OCI-LY7 (cell line): ENCODE results near the gene CDK4. TPM values are rescaled to one million over a fixed set of nuclear protein-coding genes. Genes with fewer than 3 reads are reported as not detected.

Source experiments
- BruUV-seq: library from RNA; stranded (reverse); fragments of 400-500 nt; replicated peaks from 2 replicates; lab custom pipeline; 2021; lab: Mats Ljungman, UMichigan
- CTCF ChIA-PET: fragments of 300-600 bp; sonication (Branson Sonifier 250); formaldehyde crosslinking; loops from one replicate; lab custom pipeline; 2022; ENCODE audit warnings: antibody characterized with exemption; ENCODE audit not compliant: unreplicated experiment; lab: Charles Lee
- POLR2A ChIA-PET: fragments of 300-600 bp; sonication (Branson Sonifier 250); formaldehyde crosslinking; loops from one replicate; lab custom pipeline; 2022; ENCODE audit warnings: antibody characterized with exemption; lab: Charles Lee
- DNase-seq: peaks from one replicate; pipeline ENCODE4 v3.0.0-alpha.2; 2015; ENCODE audit warnings: low spot score
- H2AFZ ChIP-seq: fragments of 200-600 bp; sonication (generic), shearing (Covaris generic); 2 replicates; pipeline ENCODE4 v1.6.1; 2014; ENCODE audit warnings: mild to moderate bottlenecking, antibody characterized with exemption, low read length, moderate library complexity
- H3K27ac ChIP-seq: fragments of 200-600 bp; sonication (generic); 2 replicates; pipeline ENCODE4 v1.5.1; 2014; ENCODE audit warnings: mixed run types, low read depth, mild to moderate bottlenecking, moderate library complexity, low read length, inconsistent platforms; ENCODE audit not compliant: poor library complexity, severe bottlenecking
- H3K36me3 ChIP-seq: fragments of 200-600 bp; sonication (generic); 2 replicates; pipeline ENCODE4 v1.6.1; 2014; ENCODE audit warnings: mild to moderate bottlenecking, antibody characterized with exemption, low read length, moderate library complexity, mixed read lengths; ENCODE audit not compliant: insufficient read depth
- H3K4me1 ChIP-seq: fragments of 200-600 bp; sonication (generic); 2 replicates; pipeline ENCODE4 v1.5.1; 2014; ENCODE audit warnings: mild to moderate bottlenecking, low read length; ENCODE audit not compliant: insufficient read depth, poor library complexity, severe bottlenecking
- H3K4me2 ChIP-seq: fragments of 200-600 bp; sonication (generic); 2 replicates; pipeline ENCODE4 v1.6.1; 2014; ENCODE audit warnings: mild to moderate bottlenecking, low read length
- H3K4me3 ChIP-seq: fragments of 200-600 bp; sonication (generic); 2 replicates; pipeline ENCODE4 v1.5.1; 2014; ENCODE audit warnings: mild to moderate bottlenecking, low read depth, low read length; ENCODE audit not compliant: poor library complexity, severe bottlenecking
- H3K79me2 ChIP-seq: fragments of 200-600 bp; sonication (generic); 2 replicates; pipeline ENCODE4 v1.6.1; 2016; ENCODE audit warnings: low read depth, mild to moderate bottlenecking, low read length, moderate library complexity, mixed read lengths; ENCODE audit not compliant: insufficient read depth
- H3K9me2 ChIP-seq: fragments of 200-600 bp; sonication (generic); 2 replicates; pipeline ENCODE4 v1.6.1; 2016; ENCODE audit warnings: mild to moderate bottlenecking, low read length, mixed read lengths; ENCODE audit not compliant: insufficient read depth
- H3K9me3 ChIP-seq: fragments of 200-600 bp; sonication (generic); 2 replicates; pipeline ENCODE4 v1.6.1; 2014; ENCODE audit warnings: mild to moderate bottlenecking, mixed run types, low read length, mixed read lengths
- H4K20me1 ChIP-seq: fragments of 200-600 bp; sonication (generic); 2 replicates; pipeline ENCODE4 v1.6.1; 2014; ENCODE audit warnings: mild to moderate bottlenecking, antibody characterized with exemption, low read length, moderate library complexity, mixed read lengths; ENCODE audit not compliant: insufficient read depth
- CTCF ChIP-seq: fragments of 200-600 bp; sonication (generic); conservative IDR thresholded peaks from 2 replicates; pipeline ENCODE4 v1.5.1; 2014; ENCODE audit warnings: mild to moderate bottlenecking, antibody characterized with exemption, low read length, moderate library complexity, mixed read lengths
- EZH2phosphoT487 ChIP-seq: fragments of 200-600 bp; sonication (generic); IDR thresholded peaks from 2 replicates; pipeline ENCODE4 v1.6.1; 2018; ENCODE audit warnings: low read depth, borderline replicate concordance, mild to moderate bottlenecking, mixed run types, antibody characterized with exemption, low read length, moderate library complexity, mixed read lengths
- intact Hi-C: fragments of 100-400 bp; cut with micrococcal nuclease; formaldehyde crosslinking; loops from one replicate; pipeline ENCODE4 v1.10.0; 2022; ENCODE audit not compliant: unreplicated experiment
- total RNA-seq, 2 experiments: library from RNA; depleted of rRNA in 1 of 2; stranded (reverse); fragments of >200 nt in 1 of 2; shearing (Covaris generic) in 1 of 2; gene quantifications; 2 replicates each; pipeline ENCODE4 v1.2.3, GENCODE V29; 2014 to 2022

The CDK4 gene
- total RNA-seq, 2 experiments from 2014 or later = 192 to 280 TPM

DNA sequence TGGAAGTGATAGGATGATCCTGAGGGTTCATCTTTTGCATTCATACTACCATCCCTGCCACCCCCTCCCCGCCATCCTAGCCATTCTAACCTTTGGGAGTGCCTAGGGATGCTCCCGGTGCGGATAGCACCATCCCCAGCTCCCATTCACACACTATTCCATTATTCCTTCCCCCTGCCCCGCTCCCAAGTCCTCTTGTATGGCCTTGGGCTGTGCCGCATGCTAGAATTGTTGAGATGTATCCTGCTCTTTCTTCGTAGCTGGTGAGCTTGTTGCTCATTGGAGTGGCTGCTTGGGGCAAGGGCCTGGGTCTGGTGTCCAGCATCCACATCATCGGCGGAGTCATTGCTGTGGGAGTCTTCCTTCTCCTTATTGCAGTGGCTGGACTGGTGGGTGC lies 6.6 kb downstream of the CDK4 start:
- H2AFZ ChIP-seq = no peak overlapping the region
- H3K4me1 ChIP-seq = peaks cover 37% of the 10 kb centered on the region
- no peak overlapping the region for H3K27ac ChIP-seq
- intact Hi-C loops = no loop called here
- no peaks in the 10 kb centered on the region for H4K20me1 ChIP-seq
- peaks cover 54% of the 10 kb centered on the region for H3K36me3 ChIP-seq
- peak overlapping the region; percentile 36; the same call in 1 of the 2 replicates for H3K4me2 ChIP-seq
- no peak overlapping the region for H3K4me3 ChIP-seq
- no peaks in the 10 kb centered on the region for H3K9me2 ChIP-seq
- TF ChIP-seq EZH2phosphoT487 (no peak), CTCF (no peak)
- ChIA-PET POLR2A (interaction anchor here (1.3 to 1.4 kb wide), 2 partner anchors 9 to 11 kb away, joined by 3 read pairs; no protein-coding TSS in a partner anchor), CTCF (no interaction called here)
- H3K9me3 ChIP-seq = no peaks in the 10 kb centered on the region
- peaks cover 21% of the 10 kb centered on the region for H3K79me2 ChIP-seq
- DNase-seq = no peak
- BruUV-seq = no TSS peak

DNA sequence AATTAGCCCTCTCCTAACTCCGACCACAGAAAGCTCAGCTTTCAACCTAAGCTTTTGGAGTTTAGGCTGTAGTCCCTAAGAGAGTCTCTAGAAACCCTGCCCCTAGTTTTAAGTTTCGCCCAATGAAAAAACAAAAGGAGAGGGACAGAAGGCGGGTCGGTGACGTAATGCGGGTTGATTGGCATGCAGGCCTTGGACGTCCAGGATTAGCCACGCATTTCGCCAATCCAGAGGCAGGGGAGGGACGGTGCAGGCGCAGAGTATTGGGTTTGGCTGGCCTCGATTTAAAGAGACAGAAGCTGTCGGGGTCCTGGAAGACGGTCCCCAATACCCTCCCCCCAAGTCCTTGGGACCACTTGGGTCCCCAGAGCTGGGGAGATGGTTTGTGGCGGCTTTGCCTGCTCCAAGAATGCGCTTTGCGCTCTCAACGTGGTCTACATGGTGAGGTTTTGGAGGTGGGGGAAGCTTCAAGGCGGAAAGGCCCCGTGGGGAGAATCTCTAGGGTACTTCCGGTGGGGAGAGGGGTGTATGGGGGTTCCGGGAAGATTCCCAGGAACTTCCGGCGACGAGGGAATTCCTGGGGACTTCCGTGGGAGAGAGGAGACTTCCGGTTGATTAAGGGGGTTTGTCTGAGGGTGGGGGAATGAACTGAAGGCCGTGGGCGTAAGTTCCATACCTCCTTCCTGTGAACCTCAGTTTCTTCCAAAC lies 7.2 kb downstream of the CDK4 start, which contains the start of gene TSPAN31:
TSPAN31 (plus strand) TSS at position 263 of the 708 bp plus-strand sequence; CDS start at position 379, 116 bp downstream.
- CTCF ChIA-PET = interaction anchor here (0.5 kb wide), 1 partner anchor 26 kb away, joined by 3 read pairs; no protein-coding TSS in a partner anchor
- BruUV-seq = no TSS peak
- Histone ChIP-seq H3K9me2 (no peaks in the 10 kb centered on the region), H3K36me3 (peaks cover 49% of the 10 kb centered on the region), H3K9me3 (no peaks in the 10 kb centered on the region), H3K79me2 (peaks cover 20% of the 10 kb centered on the region), H3K4me3 (peak within 1 kb of the TSS; percentile 44), H3K4me2 (peak within 1 kb of the TSS; percentile 45), H4K20me1 (no peaks in the 10 kb centered on the region), H3K4me1 (peaks cover 40% of the 10 kb centered on the region), H2AFZ (peak within 1 kb of the TSS; percentile 48; the same call in 1 of the 2 replicates), H3K27ac (no peak within 1 kb of the TSS)
- peak; percentile 79 for DNase-seq
- TF ChIP-seq CTCF = no peak
- TF ChIP-seq EZH2phosphoT487 = no peak
- POLR2A ChIA-PET = interaction anchor here (0.6 to 1.4 kb wide), 5 partner anchors 9 to 154 kb away, joined by 3 to 4 read pairs (median 3); partner anchors contain the start of gene PIP4K2C
- intact Hi-C loops = loop anchor here (5.0 kb wide), 1 partner anchor 268 kb away; the partner anchor contains the start of gene ARHGAP9
